Lower lobe of right lung (tissue), 2 donors: ENCODE results near the gene DOCK1. TPM values are rescaled to one million over a fixed set of nuclear protein-coding genes. Genes with fewer than 3 reads are reported as not detected.

Experiments
- ATAC-seq, 2 donors: fragments of 200-7000 bp; cut with Tn5 transposase; one replicate each; pipeline ENCODE4 v1.9.1; 2020 to 2022; ENCODE audit warnings: mild to moderate bottlenecking in 2 of 2, moderate library complexity in 2 of 2
- DNase-seq: peaks from one replicate; pipeline ENCODE4 v3.0.0-alpha.2; 2020
- H3K27ac ChIP-seq: fragments of 200-600 bp; one replicate; pipeline ENCODE4 v1.8.0; 2022
- H3K27me3 ChIP-seq: fragments of 200-600 bp; one replicate; pipeline ENCODE4 v1.8.0; 2022; ENCODE audit warnings: low read depth
- H3K36me3 ChIP-seq: fragments of 200-600 bp; one replicate; pipeline ENCODE4 v1.8.0; 2022; ENCODE audit warnings: mild to moderate bottlenecking
- H3K4me1 ChIP-seq: fragments of 200-600 bp; one replicate; pipeline ENCODE4 v1.8.0; 2022
- H3K4me3 ChIP-seq: fragments of 200-600 bp; one replicate; pipeline ENCODE4 v1.8.0; 2022; ENCODE audit warnings: mild to moderate bottlenecking
- H3K9me3 ChIP-seq: fragments of 200-600 bp; one replicate; pipeline ENCODE4 v1.8.0; 2022
- CTCF ChIP-seq: fragments of 200-600 bp; IDR thresholded peaks from one replicate; pipeline ENCODE4 v1.8.0; 2022; ENCODE audit warnings: antibody characterized with exemption, mild to moderate bottlenecking
- intact Hi-C: fragments of 100-400 bp; cut with DNase I; formaldehyde crosslinking; loops from one replicate; pipeline ENCODE4 v1.11.0; 2022
- total RNA-seq: library from RNA; stranded (reverse); fragmentation: NEBNext Ultra II Directional; extraction: Animal tissue kit (Norgen Biotek cat#: 25700); gene quantifications from one replicate; pipeline ENCODE4 v1.2.1, GENCODE V29; 2021
- donor health status: DM: no; HTN: yes; CAD: no; lungs with severe emphysema.

Gene DOCK1
- total RNA-seq, 1 donor from 2014 or later, result 44.8 TPM

- TF ChIP-seq CTCF, result no peak
- no peaks in the 10 kb centered on the region for H3K9me3 ChIP-seq
- intact Hi-C loops, result no loop called here
- H3K27me3 ChIP-seq, result no peaks in the 10 kb centered on the region
- no peak for DNase-seq
- no peak overlapping the region for H3K27ac ChIP-seq
- H3K4me1 ChIP-seq, result no peaks in the 10 kb centered on the region
- H3K4me3 ChIP-seq, result no peak overlapping the region
- H3K36me3 ChIP-seq, result peaks cover 31% of the 10 kb centered on the region
- ATAC-seq, result no peak
Measured at GRCh38 chr10:127374901-127375300, 469.7 kb downstream of the DOCK1 start.

DNA sequence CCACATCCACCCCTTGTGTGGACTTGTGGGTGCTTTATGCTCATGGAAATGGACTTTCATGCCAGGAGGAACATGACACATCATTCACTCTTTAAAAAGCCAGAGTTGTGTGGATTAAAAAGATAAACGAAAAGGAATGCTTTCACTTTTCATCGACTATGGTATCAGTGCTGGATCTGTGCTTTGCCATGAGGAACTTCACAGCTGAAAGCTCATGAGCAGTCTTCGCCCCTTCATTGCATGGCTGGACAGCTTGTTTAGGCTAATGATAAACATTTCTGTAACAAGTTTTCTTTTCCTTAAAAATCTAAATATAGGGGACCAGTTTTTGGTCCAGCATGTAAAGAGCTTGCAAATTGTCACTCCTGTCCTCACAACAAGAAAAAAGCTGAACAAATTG lies 470.2 kb downstream of the DOCK1 start:
- intact Hi-C loops, result no loop called here
- peaks cover 31% of the 10 kb centered on the region for H3K36me3 ChIP-seq
- no peaks in the 10 kb centered on the region for H3K27me3 ChIP-seq
- no peak overlapping the region for H3K27ac ChIP-seq
- ATAC-seq (no peak), DNase-seq (no peak)
- H3K9me3 ChIP-seq, result no peaks in the 10 kb centered on the region
- H3K4me3 ChIP-seq, result no peak overlapping the region
- TF ChIP-seq CTCF, result no peak
- H3K4me1 ChIP-seq, result no peaks in the 10 kb centered on the region

GRCh38 chr10:127376071-127376470 lies 470.8 kb downstream of the DOCK1 start:
- no peak for TF ChIP-seq CTCF
- DNase-seq, result no peak
- H3K27ac ChIP-seq, result no peak overlapping the region
- no peaks in the 10 kb centered on the region for H3K4me1 ChIP-seq
- H3K27me3 ChIP-seq, result no peaks in the 10 kb centered on the region
- H3K36me3 ChIP-seq, result peaks cover 31% of the 10 kb centered on the region
- no peak overlapping the region for H3K4me3 ChIP-seq
- H3K9me3 ChIP-seq, result no peaks in the 10 kb centered on the region
- intact Hi-C loops, result no loop called here
- no peak for ATAC-seq

DNA sequence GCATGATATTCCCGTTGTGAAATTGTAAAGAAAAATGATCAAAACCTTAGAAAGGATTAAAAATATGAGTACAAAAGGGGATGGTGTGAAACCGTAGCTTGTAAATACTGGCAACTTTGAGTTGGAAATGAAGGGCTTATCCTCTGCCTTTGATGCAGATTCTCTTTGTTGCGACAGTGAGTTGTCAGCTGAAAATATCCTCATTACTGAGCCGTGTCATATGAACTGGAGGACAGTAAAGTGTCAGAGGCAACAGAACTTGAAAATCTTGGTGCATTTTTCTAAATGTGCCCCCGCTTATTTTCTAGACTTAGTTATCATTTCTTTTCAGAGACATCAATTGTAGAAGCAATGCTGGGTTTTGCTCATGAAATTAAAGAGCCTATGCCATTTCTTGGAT lies 473.4 kb downstream of the DOCK1 start:
- no peak for DNase-seq
- H3K4me1 ChIP-seq, result no peaks in the 10 kb centered on the region
- TF ChIP-seq CTCF, result no peak
- H3K27ac ChIP-seq, result no peak overlapping the region
- no peak overlapping the region for H3K4me3 ChIP-seq
- no peaks in the 10 kb centered on the region for H3K27me3 ChIP-seq
- H3K9me3 ChIP-seq, result no peaks in the 10 kb centered on the region
- H3K36me3 ChIP-seq, result peaks cover 45% of the 10 kb centered on the region
- no peak for ATAC-seq
- intact Hi-C loops, result no loop called here

DNA sequence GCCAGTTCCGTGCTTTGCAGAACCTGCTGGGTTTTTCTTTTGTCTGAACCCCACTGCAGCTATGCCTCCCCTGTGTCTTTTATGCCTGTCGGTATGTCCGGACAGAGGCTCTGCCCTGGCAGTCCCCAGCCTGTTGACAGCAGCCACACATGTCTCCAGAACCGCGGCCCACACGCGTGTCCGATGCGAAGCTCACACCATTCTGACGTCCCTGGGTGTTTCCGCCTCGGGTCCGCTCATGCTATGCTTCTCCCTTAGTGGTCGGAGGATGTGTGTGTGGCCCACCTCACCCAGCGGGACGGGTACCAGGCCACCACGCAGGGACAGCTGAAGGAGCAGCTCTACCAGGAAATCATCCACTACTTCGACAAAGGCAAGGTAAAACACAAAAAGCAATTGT lies 479.3 kb downstream of the DOCK1 start:
- no peak overlapping the region for H3K27ac ChIP-seq
- intact Hi-C loops, result no loop called here
- no peaks in the 10 kb centered on the region for H3K9me3 ChIP-seq
- H3K4me3 ChIP-seq, result no peak overlapping the region
- ATAC-seq, result no peak
- no peak for DNase-seq
- H3K27me3 ChIP-seq, result no peaks in the 10 kb centered on the region
- TF ChIP-seq CTCF, result no peak
- no peaks in the 10 kb centered on the region for H3K4me1 ChIP-seq
- peaks cover 27% of the 10 kb centered on the region for H3K36me3 ChIP-seq

GRCh38 chr10:127385066-127385465 lies 479.8 kb downstream of the DOCK1 start:
- no peak for DNase-seq
- no peak for ATAC-seq
- intact Hi-C loops, result no loop called here
- H3K4me3 ChIP-seq, result no peak overlapping the region
- H3K27ac ChIP-seq, result no peak overlapping the region
- no peaks in the 10 kb centered on the region for H3K9me3 ChIP-seq
- H3K4me1 ChIP-seq, result no peaks in the 10 kb centered on the region
- peaks cover 27% of the 10 kb centered on the region for H3K36me3 ChIP-seq
- no peaks in the 10 kb centered on the region for H3K27me3 ChIP-seq
- TF ChIP-seq CTCF, result no peak
